Endothelial cell of umbilical vein (primary cell): Measurements from ENCODE around the gene UQCRH. TPM values are rescaled to one million over a fixed set of nuclear protein-coding genes. Genes with fewer than 3 reads are reported as not detected.

Experiments used
- BruUV-seq: library from RNA; stranded (reverse); fragments of 400-500 nt; replicated peaks from 2 replicates; lab custom pipeline; 2021; lab: Mats Ljungman, UMichigan
- CTCF ChIA-PET: fragments of 300-600, 350-600 bp; sonication (Branson Sonifier 250); formaldehyde crosslinking; loops from one replicate; lab custom pipeline; 2021; ENCODE audit warnings: antibody characterized with exemption, inconsistent platforms; lab: Charles Lee
- POLR2A ChIA-PET: fragments of 300-600, 350-600 bp; sonication (Branson Sonifier 250); formaldehyde crosslinking; loops from one replicate; lab custom pipeline; 2021; ENCODE audit warnings: antibody characterized with exemption, inconsistent platforms; lab: Charles Lee
- DNase-seq: peaks from one replicate; pipeline ENCODE4 v3.0.0-alpha.2; 2011; ENCODE audit warnings: low read depth, low spot score
- FAIRE-seq: peaks from 2 replicates; lab custom pipeline; 2011; peaks lifted over from hg19 to GRCh38; lab: Jason Lieb, UNC
- H2AFZ ChIP-seq: 2 replicates; pipeline ENCODE4 v1.6.0; 2012; ENCODE audit warnings: low read depth, low read length, control low read depth, inconsistent platforms
- H3K27ac ChIP-seq: 2 replicates; pipeline ENCODE4 v1.5.1; 2011; ENCODE audit warnings: low read depth, mild to moderate bottlenecking, control low read depth, low read length, moderate library complexity; ENCODE audit not compliant: insufficient read depth
- H3K27me3 ChIP-seq, 2 experiments: 2 replicates each; pipeline versions ENCODE4 v1.6.0 to v1.6.1; 2011; ENCODE audit warnings: low read length in 2 of 2, mixed read lengths in 1 of 2; ENCODE audit not compliant: control insufficient read depth in 2 of 2, insufficient read depth in 2 of 2
- H3K36me3 ChIP-seq, 2 experiments: 2 replicates in 1 of 2; 3 replicates in 1 of 2; pipeline ENCODE4 v1.5.1; 2011; ENCODE audit warnings: low read length in 2 of 2, mild to moderate bottlenecking in 1 of 2, moderate library complexity in 1 of 2; ENCODE audit not compliant: control insufficient read depth in 2 of 2, insufficient read depth in 2 of 2; ENCODE audit errors: extremely low read depth in 1 of 2
- H3K4me1 ChIP-seq: 3 replicates; pipeline ENCODE4 v1.5.1; 2011; ENCODE audit warnings: mild to moderate bottlenecking, low read length; ENCODE audit not compliant: control insufficient read depth, insufficient read depth; ENCODE audit errors: extremely low read depth
- H3K4me2 ChIP-seq: 2 replicates; pipeline ENCODE4 v1.6.1; 2011; ENCODE audit warnings: low read length, control low read depth, mixed read lengths; ENCODE audit not compliant: insufficient read depth
- H3K4me3 ChIP-seq, 3 experiments: fragments of 200-600 bp in 1 of 3; sonication (generic), shearing (Covaris generic) in 1 of 3; replicated peaks in 1 of 3; 2 replicates each; pipeline ENCODE4 v1.5.1; 2011 to 2016; ENCODE audit warnings: control low read depth in 3 of 3, low read length in 3 of 3, mild to moderate bottlenecking in 2 of 3, inconsistent platforms in 1 of 3, low read depth in 1 of 3, moderate library complexity in 1 of 3; ENCODE audit not compliant: insufficient read depth in 1 of 3
- H3K79me2 ChIP-seq: 2 replicates; pipeline ENCODE4 v1.6.0; 2012; ENCODE audit warnings: low read length, inconsistent platforms; ENCODE audit not compliant: control insufficient read depth, insufficient read depth
- H3K9ac ChIP-seq: replicated peaks from 2 replicates; pipeline ENCODE3; 2011; ENCODE audit warnings: low read length, control low read depth; ENCODE audit not compliant: insufficient read depth; ENCODE audit errors: extremely low read depth
- H3K9me1 ChIP-seq: replicated peaks from 3 replicates; pipeline ENCODE4 v1.6.0; 2011; ENCODE audit warnings: mild to moderate bottlenecking, low read length; ENCODE audit not compliant: control insufficient read depth, insufficient read depth; ENCODE audit errors: extremely low read depth
- H3K9me3 ChIP-seq: replicated peaks from 2 replicates; pipeline ENCODE4 v1.5.1; 2012; ENCODE audit warnings: low read length, inconsistent platforms; ENCODE audit not compliant: control insufficient read depth, insufficient read depth
- H4K20me1 ChIP-seq: replicated peaks from 2 replicates; pipeline ENCODE3; 2011; ENCODE audit warnings: mild to moderate bottlenecking, low read length; ENCODE audit not compliant: control insufficient read depth, insufficient read depth; ENCODE audit errors: extremely low read depth
- EZH2 ChIP-seq: IDR thresholded peaks from 2 replicates; pipeline ENCODE4 v1.6.1; 2012; ENCODE audit warnings: borderline replicate concordance, low read depth, mild to moderate bottlenecking, moderate library complexity, low read length, inconsistent platforms; ENCODE audit not compliant: severe bottlenecking
- FOS ChIP-seq: IDR thresholded peaks from 2 replicates; pipeline ENCODE4 v1.6.1; 2011; ENCODE audit warnings: mild to moderate bottlenecking, low read length, moderate library complexity, borderline replicate concordance; ENCODE audit not compliant: insufficient read depth
- GATA2 ChIP-seq: IDR thresholded peaks from 2 replicates; pipeline ENCODE4 v1.7.0; 2011; ENCODE audit warnings: low read depth, mild to moderate bottlenecking, moderate library complexity, mixed read lengths, low read length; ENCODE audit not compliant: insufficient read length, insufficient read depth
- JUN ChIP-seq: IDR thresholded peaks from 2 replicates; pipeline ENCODE4 v1.6.1; 2011; ENCODE audit warnings: borderline replicate concordance, low read depth; ENCODE audit not compliant: insufficient read length, insufficient read depth
- MYC ChIP-seq: IDR thresholded peaks from one replicate; pipeline ENCODE4 v1.6.1; 2011; ENCODE audit warnings: mild to moderate bottlenecking, low read depth, low read length
- POLR2A ChIP-seq: IDR thresholded peaks from 2 replicates; pipeline ENCODE4 v1.6.1; 2012; ENCODE audit warnings: low read depth, mild to moderate bottlenecking, control low read depth, low read length
- POLR2AphosphoS5 ChIP-seq: IDR thresholded peaks from 2 replicates; pipeline ENCODE4 v1.6.1; 2012; ENCODE audit warnings: low read depth, mild to moderate bottlenecking, control low read depth, low read length, moderate library complexity; ENCODE audit not compliant: insufficient read depth
- dilution Hi-C: fragments of 300-500 bp; cut with MboI; formaldehyde crosslinking; loops from one replicate; pipeline ENCODE4 v1.15.0; 2019; ENCODE audit warnings: low sequenced_read_pairs; ENCODE audit not compliant: extremely low pct_ligation_motif_present
- intact Hi-C: fragments of 100-400 bp; cut with micrococcal nuclease; formaldehyde crosslinking; loops from one replicate; pipeline ENCODE4 v1.10.0; 2022
- polyA plus RNA-seq, 4 experiments: library from polyadenylated mRNA; depleted of rRNA in 3 of 4; stranded (reverse) in 3 of 4; unstranded in 1 of 4; fragments of >200 nt; gene quantifications; 2 replicates each; pipeline versions ENCODE4 v1.2.1 to v1.2.3, GENCODE V29; 2011 to 2012; ENCODE audit warnings: missing spikeins in 1 of 4
- total RNA-seq: library from RNA; stranded (reverse); gene quantifications from 2 replicates; pipeline ENCODE4 v1.2.3, GENCODE V29; 2021
- TF ChIP-seq, protein P1 (sequence below), 2 donors: IDR thresholded peaks; 1 replicate in 1 of 2; 2 replicates in 1 of 2; pipeline ENCODE4 v1.5.1; 2011; ENCODE audit warnings: low read length in 2 of 2, mild to moderate bottlenecking in 2 of 2, moderate library complexity in 2 of 2, control low read depth in 1 of 2, inconsistent platforms in 1 of 2, low read depth in 1 of 2; ENCODE audit not compliant: insufficient read depth in 1 of 2; ENCODE audit errors: extremely low read depth in 1 of 2

UQCRH gene
- total and polyA plus RNA-seq, 2 donors (not counting 3 experiments of a cell fraction or from before 2014, with no cell fraction given), result 253 to 527 TPM

DNA sequence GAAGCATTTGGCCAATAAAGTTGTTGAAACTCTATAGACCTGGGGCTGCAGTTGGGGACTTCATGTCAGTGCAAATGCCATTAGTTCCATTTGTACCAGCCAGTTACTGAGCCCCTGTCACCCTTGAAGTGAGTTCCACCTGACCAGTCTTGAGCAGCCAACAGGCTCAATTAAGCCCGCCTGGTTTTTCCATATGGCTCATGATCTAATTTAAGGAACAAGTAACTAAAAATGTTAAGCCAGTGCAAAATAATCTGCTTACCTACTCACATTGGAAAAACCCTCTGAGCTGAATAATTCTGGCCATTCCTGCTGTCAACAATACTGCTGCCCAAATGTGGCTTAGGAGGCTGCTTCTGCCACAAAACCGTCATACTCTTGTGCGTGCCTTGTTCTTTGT, 58.7 kb downstream of the UQCRH start:
- Histone ChIP-seq H3K9ac (no peak overlapping the region), H3K4me3 (no peak overlapping the region), H3K4me2 (no peak overlapping the region), H3K27me3 (no peaks in the 10 kb centered on the region), H3K27ac (no peak overlapping the region), H2AFZ (no peak overlapping the region), H3K9me1 (no peaks in the 10 kb centered on the region), H3K36me3 (peaks cover 20 to 23% of the 10 kb centered on the region in 2 experiments), H3K9me3 (no peaks in the 10 kb centered on the region), H3K79me2 (no peaks in the 10 kb centered on the region), H4K20me1 (no peaks in the 10 kb centered on the region), H3K4me1 (no peaks in the 10 kb centered on the region)
- intact Hi-C loops (no loop called here), dilution Hi-C loops (no loop called here)
- FAIRE-seq (no peak), DNase-seq (no peak)
- TF ChIP-seq JUN, result no peak
- no TSS peak for BruUV-seq
- POLR2A ChIA-PET, result no interaction called here
- CTCF ChIA-PET, result interaction anchor here (2.8 kb wide), 1 partner anchor 14 kb away, joined by 11 read pairs; no protein-coding TSS in a partner anchor

DNA sequence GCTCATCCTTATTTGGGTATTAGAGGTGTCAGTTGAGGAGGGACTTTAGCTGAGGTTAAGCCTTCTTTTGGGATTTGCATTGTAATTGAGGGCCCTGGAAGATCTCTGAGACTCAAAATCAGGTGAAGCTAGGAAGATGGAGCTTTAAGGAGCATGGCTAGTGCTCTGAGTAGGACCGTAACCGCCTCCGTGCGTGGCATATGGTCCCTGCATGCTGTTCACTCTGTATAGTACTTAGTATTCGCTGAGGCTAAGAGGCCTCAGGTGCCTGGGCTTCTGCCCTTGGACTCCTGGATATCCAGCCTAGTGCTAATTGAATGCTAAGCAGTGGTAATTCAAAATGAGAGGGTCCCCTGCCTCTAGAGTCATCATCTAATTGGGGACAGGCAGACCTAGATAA, 59.6 kb downstream of the UQCRH start:
- no peaks in the 10 kb centered on the region for H3K27me3 ChIP-seq
- no peaks in the 10 kb centered on the region for H3K9me1 ChIP-seq
- no peaks in the 10 kb centered on the region for H3K9me3 ChIP-seq
- no TSS peak for BruUV-seq
- FAIRE-seq, result no peak
- POLR2A ChIA-PET, result no interaction called here
- intact Hi-C loops (no loop called here), dilution Hi-C loops (no loop called here)
- CTCF ChIA-PET, result no interaction called here
- H3K27ac ChIP-seq, result no peak overlapping the region
- no peak overlapping the region for H2AFZ ChIP-seq
- TF ChIP-seq MYC (no peak), FOS (no peak), POLR2AphosphoS5 (no peak), JUN (no peak), GATA2 (no peak), EZH2 (no peak), POLR2A (no peak)
- TF ChIP-seq, protein P1, sequence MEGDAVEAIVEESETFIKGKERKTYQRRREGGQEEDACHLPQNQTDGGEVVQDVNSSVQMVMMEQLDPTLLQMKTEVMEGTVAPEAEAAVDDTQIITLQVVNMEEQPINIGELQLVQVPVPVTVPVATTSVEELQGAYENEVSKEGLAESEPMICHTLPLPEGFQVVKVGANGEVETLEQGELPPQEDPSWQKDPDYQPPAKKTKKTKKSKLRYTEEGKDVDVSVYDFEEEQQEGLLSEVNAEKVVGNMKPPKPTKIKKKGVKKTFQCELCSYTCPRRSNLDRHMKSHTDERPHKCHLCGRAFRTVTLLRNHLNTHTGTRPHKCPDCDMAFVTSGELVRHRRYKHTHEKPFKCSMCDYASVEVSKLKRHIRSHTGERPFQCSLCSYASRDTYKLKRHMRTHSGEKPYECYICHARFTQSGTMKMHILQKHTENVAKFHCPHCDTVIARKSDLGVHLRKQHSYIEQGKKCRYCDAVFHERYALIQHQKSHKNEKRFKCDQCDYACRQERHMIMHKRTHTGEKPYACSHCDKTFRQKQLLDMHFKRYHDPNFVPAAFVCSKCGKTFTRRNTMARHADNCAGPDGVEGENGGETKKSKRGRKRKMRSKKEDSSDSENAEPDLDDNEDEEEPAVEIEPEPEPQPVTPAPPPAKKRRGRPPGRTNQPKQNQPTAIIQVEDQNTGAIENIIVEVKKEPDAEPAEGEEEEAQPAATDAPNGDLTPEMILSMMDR (IDR thresholded peaks at IDR 0.05; ENCODE audit: extremely low read depth in 1 of 2, insufficient read depth in 1 of 2, low read depth in 1 of 2, low read length in 2 of 2), result no peak
- no peak overlapping the region for H3K9ac ChIP-seq
- H4K20me1 ChIP-seq, result no peaks in the 10 kb centered on the region
- H3K36me3 ChIP-seq, result peaks cover 19 to 22% of the 10 kb centered on the region in 2 experiments
- no peak overlapping the region for H3K4me2 ChIP-seq
- no peak overlapping the region for H3K4me3 ChIP-seq
- no peaks in the 10 kb centered on the region for H3K4me1 ChIP-seq
- DNase-seq, result no peak
- no peaks in the 10 kb centered on the region for H3K79me2 ChIP-seq
